ENCODE measurements around the gene KREMEN2.

Gene KREMEN2

DNA sequence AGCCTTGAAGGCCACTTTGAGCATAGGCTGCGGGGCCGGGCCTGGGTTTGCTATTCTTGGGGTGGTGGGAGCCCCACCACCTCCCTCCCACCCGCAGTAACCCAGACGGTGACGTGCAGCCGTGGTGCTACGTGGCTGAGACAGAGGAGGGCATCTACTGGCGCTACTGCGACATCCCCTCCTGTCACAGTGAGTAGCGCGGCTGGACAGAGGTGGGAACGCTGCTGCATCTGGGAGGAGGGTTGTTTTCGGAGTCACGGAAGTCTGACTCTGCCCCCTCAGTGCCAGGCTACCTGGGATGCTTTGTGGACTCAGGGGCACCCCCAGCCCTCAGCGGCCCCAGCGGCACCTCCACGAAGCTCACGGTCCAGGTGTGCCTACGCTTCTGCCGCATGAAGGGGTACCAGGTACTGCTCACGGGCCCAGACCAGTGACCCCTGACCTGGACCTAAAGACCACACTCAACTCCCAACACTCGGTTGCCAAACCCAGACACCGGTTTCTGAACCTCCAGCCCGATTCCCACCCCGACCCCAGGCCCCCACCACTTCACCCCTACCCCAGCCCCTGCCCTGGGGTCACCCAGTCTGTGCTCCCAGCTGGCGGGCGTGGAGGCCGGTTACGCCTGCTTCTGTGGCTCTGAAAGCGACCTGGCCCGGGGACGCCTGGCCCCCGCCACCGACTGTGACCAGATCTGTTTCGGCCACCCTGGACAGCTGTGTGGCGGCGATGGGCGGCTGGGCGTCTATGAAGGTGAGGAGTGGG lies 2.1 kb downstream of the KREMEN2 start:
- DNase-seq = no peak

DNA sequence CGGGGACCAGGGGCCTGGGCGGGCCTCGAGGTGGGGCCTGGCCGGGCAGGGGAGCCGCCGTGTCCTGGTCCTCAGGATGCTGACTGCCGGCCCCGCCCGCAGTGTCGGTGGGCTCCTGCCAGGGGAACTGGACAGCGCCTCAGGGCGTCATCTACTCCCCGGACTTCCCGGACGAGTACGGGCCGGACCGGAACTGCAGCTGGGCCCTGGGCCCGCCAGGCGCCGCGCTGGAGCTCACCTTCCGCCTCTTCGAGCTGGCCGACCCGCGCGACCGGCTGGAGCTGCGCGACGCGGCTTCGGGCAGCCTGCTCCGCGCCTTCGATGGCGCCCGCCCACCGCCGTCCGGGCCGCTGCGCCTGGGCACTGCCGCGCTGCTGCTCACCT lies 2.7 kb downstream of the KREMEN2 start:
- no peak for DNase-seq

DNA sequence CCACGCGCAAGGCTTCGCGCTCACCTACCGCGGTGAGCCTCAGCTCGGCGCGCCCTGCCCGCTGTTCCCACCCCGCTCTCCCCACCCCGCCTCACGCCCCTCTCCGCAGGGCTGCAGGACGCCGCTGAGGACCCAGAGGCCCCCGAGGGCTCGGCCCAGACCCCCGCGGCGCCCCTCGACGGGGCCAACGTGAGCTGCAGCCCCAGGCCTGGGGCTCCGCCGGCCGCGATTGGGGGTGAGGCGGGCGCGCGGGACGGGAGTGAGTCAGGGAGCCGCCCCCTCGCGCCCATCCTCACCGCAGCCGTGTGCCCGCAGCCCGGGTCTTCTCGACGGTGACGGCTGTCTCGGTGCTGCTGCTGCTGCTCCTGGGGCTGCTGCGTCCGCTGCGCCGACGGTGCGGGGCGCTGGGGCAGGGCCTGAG lies 3.1 kb downstream of the KREMEN2 start:
- DNase-seq = no peak

DNA sequence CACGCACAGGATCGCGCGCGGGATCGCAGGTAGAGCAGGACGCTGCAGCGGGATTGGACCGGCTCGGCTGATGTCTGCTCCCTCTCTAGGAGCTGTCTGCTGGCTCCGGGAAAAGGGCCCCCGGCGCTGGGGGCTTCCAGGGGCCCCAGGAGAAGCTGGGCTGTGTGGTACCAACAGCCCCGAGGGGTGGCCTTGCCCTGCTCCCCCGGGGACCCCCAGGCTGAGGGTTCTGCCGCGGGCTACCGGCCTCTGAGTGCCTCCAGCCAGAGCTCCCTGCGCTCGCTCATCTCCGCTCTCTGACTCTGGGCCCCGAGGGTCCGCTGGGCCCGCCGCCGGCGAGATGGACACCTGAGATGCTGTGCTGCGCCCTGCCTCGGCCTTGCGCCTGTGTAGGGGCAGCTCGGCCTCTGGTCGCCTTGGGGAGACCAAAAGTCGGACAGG lies 3.7 kb downstream of the KREMEN2 start:
- DNase-seq = no peak

- DNase-seq = no peak
Observed at GRCh38 chr16:2968368-2968737, 4.3 kb downstream of the KREMEN2 start.

GRCh38 chr16:2968738-2969544 lies 4.9 kb downstream of the KREMEN2 start, which contains the start of gene PAQR4:
Gene PAQR4 (plus strand): TSS chr16:2969348. CDS start chr16:2969675, 327 bp downstream.
- peak; percentile 93 for DNase-seq

GRCh38 chr16:2969545-2970521 lies 5.8 kb downstream of the KREMEN2 start:
- DNase-seq = peak; percentile 92

- DNase-seq = no peak
Observed at GRCh38 chr16:2970563-2970962, 6.5 kb downstream of the KREMEN2 start.

DNA sequence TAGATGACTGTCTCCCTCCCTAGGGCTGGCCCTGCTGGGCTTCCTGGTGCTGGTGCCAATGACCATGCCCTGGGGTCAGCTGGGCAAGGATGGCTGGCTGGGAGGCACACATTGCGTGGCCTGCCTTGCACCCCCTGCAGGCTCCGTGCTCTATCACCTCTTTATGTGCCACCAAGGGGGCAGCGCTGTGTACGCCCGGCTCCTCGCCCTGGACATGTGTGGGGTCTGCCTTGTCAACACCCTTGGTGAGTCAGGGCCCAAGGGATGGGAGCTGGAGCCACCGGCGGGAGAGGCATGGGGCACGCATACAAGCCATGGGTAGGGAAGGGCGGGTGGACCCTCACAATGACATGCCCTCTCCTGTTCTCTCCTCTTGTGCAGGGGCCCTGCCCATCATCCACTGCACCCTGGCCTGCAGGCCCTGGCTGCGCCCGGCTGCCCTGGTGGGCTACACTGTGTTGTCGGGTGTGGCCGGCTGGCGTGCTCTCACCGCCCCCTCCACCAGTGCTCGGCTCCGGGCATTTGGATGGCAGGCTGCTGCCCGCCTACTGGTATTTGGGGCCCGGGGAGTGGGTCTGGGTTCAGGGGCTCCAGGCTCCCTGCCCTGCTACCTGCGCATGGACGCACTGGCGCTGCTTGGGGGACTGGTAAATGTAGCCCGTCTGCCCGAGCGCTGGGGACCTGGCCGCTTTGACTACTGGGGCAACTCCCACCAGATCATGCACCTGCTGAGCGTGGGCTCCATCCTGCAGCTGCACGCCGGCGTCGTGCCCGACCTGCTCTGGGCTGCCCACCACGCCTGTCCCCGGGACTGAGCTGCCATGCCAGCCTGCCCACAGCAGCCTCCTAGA lies 7.3 kb downstream of the KREMEN2 start:
- no peak for DNase-seq

GRCh38 chr16:2971985-2972784 lies 8.1 kb downstream of the KREMEN2 start:
- no peak for DNase-seq

DNA sequence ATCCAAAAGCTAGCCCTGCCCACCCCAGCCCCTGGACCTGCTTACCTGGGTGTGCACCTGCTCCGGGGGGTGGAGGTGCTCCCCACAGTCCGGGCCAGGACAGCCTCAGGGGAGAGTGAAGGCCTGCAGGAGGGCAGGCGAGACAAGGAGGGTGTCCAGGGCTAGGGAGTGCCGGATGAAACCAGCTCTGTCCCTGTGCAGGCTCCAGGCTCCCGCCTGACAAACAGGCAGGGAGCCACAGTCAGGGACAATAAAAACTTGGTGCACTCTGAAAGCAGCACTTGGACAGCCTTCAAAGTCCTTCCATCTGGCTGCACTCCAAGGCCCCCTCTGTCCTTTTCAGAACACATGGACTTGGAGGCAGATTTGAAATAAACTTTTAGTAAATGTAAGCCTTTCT lies 9.0 kb downstream of the KREMEN2 start:
- DNase-seq = no peak

GRCh38 chr16:2973605-2974318 lies 9.7 kb downstream of the KREMEN2 start:
- DNase-seq = no peak

GRCh38 chr16:2974319-2975056 lies 10.4 kb downstream of the KREMEN2 start:
- no peak for DNase-seq

DNA sequence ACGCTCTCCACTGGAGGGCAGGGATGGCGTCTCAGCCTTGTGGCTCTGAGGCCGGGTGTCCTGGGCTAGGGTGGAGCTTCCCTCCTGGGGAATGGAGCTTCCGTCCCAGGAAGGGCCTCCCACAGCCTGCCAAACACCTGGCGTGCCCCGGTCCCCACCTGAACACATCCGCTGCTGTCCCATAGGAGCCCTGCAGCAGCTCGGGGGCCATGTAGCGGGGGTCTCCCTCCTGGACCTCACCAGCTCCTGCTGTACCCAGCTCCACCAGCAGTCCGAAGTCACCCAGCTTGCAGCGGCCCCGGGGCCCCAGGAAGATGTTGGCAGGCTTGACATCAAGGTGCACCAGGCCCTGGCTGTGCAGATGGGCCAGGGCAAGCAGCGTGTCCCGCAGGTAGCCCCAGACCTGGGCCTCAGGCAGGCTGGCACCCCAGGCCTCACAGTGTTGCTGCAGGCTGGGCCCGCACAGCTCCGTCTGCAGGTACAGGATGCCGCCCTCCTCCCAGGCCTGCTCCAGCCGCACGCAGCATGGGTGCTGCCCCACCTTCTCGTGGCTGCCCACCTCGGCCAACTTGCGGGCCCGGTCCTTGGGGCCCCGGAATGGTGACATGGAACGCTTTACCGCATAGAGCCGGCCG lies 11.2 kb downstream of the KREMEN2 start:
- DNase-seq = no peak

DNA sequence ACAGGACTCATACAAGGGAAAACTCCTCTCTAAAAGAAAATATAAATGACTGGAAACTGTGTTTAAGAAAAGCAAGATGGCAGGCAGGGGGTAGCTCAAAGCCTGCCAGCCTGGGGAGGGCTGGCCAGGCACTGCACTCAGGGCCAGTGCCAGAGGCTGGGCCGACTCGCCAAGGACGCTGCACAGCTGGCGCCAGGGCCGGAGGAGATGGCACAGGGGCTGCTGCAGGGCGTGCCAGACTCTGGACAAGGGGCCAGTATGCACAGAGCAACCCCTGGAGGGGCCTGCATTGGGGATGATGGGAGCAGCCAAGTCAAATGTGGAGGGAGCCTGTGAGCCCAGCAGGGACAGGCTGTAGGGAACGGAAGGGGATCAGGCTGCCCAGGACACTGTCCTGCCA lies 12.1 kb downstream of the KREMEN2 start:
- DNase-seq = no peak

DNA sequence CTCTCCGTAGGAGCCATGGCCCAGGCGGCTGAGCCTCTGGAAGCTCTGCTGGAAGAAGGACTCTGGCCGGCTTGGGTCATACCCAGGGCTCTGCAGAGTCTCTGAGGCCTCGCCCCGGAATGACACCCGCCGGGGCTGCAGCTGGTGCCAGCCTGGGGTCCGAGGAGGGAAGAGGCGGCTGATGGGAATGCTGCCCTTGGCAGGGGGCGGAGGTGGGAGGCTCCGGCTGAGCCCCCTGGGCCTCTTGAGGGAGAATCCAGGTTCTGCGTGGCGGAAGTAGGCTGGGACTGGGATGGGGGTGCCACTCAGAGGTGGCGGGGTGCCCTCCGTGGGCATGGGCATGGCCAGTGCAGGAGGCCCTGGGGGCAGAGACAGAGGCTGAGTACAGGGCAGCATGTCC lies 12.6 kb downstream of the KREMEN2 start:
- no peak for DNase-seq

DNA sequence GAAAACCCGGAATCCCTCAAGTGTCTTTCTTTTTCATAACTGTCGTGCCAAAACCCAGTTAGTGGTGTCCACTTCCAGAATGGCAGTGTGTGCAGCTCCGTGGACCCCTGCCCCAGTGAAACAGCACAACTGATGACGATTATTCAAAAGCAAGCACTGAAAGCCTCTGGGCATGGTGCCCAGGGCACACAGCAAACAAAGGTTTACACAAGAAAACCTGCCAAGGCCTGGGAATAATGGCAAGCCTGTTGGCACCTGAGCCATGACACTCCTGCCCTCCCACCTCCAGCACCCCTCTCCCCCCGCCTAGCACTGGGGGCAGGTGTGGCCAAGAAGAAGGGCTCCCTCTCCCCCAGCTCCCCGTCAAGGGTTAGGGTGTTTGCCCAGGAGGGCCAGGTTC lies 13.4 kb downstream of the KREMEN2 start:
- DNase-seq = no peak

- peak; percentile 50 for DNase-seq
Observed at GRCh38 chr16:2979669-2980226, 15.7 kb downstream of the KREMEN2 start.

Data from activated CD4-positive, alpha-beta T cell treated with anti-CD3 and anti-CD28 coated beads, Interleukin-2, Interleukin-6, amounts not matched to agents 100 ng/mL and 50 ng/mL, durations not matched to agents 16 hours and 8 hours (primary cell).